Measurements from ENCODE around the gene TMC1.
"Not testable (repeated sequence)": the region's sequence is repeated elsewhere in the genome, so short reads cannot be mapped to it uniquely, and the experiment has no call there.

TMC1 gene

GRCh38 chr9:72521416-72521815 lies at the start of gene TMC1:
TSS of gene TMC1 (plus strand) at chr9:72521608. CDS start at chr9:72648649, 127,041 bp downstream.
- H3K27ac ChIP-seq (ENCODE audit: low read depth in 2 of 2, low read length in 2 of 2); H3K9ac ChIP-seq (ENCODE audit: low read depth in 1 of 2, low read length in 2 of 2); H3K4me1 ChIP-seq (ENCODE audit: control insufficient read depth in 2 of 2, insufficient read depth in 2 of 2, low read length in 2 of 2); H3K36me3 ChIP-seq (ENCODE audit: control insufficient read depth in 2 of 2, insufficient read depth in 2 of 2, low read length in 2 of 2); H3K9me3 ChIP-seq (ENCODE audit: control insufficient read depth in 2 of 2, low read length in 2 of 2); H3K4me3 ChIP-seq (ENCODE audit: low read length in 2 of 2); H3K27me3 ChIP-seq (ENCODE audit: control insufficient read depth in 2 of 2, insufficient read depth in 2 of 2, low read length in 2 of 2): not testable (repeated sequence)

GRCh38 chr9:72473474-72474261 lies 47.7 kb upstream of the TMC1 start:
- H3K9ac ChIP-seq (ENCODE audit: low read depth in 1 of 2, low read length in 2 of 2), result no peak overlapping the region
- peaks cover 8 to 32% of the 10 kb centered on the region in 2 donors for H3K4me1 ChIP-seq (ENCODE audit: control insufficient read depth in 2 of 2, insufficient read depth in 2 of 2, low read length in 2 of 2)
- no peak overlapping the region for H3K4me3 ChIP-seq (ENCODE audit: low read length in 2 of 2)
- no peaks in the 10 kb centered on the region for H3K9me3 ChIP-seq (ENCODE audit: control insufficient read depth in 2 of 2, low read length in 2 of 2)
- H3K36me3 ChIP-seq (ENCODE audit: control insufficient read depth in 2 of 2, insufficient read depth in 2 of 2, low read length in 2 of 2), result no peaks in the 10 kb centered on the region
- peak overlapping the region; percentile 17 to 44 for H3K27ac ChIP-seq (ENCODE audit: low read depth in 2 of 2, low read length in 2 of 2)
- no peaks in the 10 kb centered on the region for H3K27me3 ChIP-seq (ENCODE audit: control insufficient read depth in 2 of 2, insufficient read depth in 2 of 2, low read length in 2 of 2)

- Histone ChIP-seq H3K4me1 (ENCODE audit: control insufficient read depth in 2 of 2, insufficient read depth in 2 of 2, low read length in 2 of 2) (peaks cover 8 to 32% of the 10 kb centered on the region in 2 donors), H3K4me3 (ENCODE audit: low read length in 2 of 2) (no peak overlapping the region), H3K9ac (ENCODE audit: low read depth in 1 of 2, low read length in 2 of 2) (no peak overlapping the region), H3K27me3 (ENCODE audit: control insufficient read depth in 2 of 2, insufficient read depth in 2 of 2, low read length in 2 of 2) (no peaks in the 10 kb centered on the region), H3K36me3 (ENCODE audit: control insufficient read depth in 2 of 2, insufficient read depth in 2 of 2, low read length in 2 of 2) (no peaks in the 10 kb centered on the region), H3K9me3 (ENCODE audit: control insufficient read depth in 2 of 2, low read length in 2 of 2) (no peaks in the 10 kb centered on the region), H3K27ac (ENCODE audit: low read depth in 2 of 2, low read length in 2 of 2) (peak overlapping the region in 1 of 2 donors; percentile 9)
Observed at GRCh38 chr9:72474676-72475075, 46.7 kb upstream of the TMC1 start.

- no peaks in the 10 kb centered on the region for H3K9me3 ChIP-seq (ENCODE audit: control insufficient read depth in 2 of 2, low read length in 2 of 2)
- no peak overlapping the region for H3K4me3 ChIP-seq (ENCODE audit: low read length in 2 of 2)
- no peak overlapping the region for H3K9ac ChIP-seq (ENCODE audit: low read depth in 1 of 2, low read length in 2 of 2)
- H3K27me3 ChIP-seq (ENCODE audit: control insufficient read depth in 2 of 2, insufficient read depth in 2 of 2, low read length in 2 of 2), result no peaks in the 10 kb centered on the region
- H3K36me3 ChIP-seq (ENCODE audit: control insufficient read depth in 2 of 2, insufficient read depth in 2 of 2, low read length in 2 of 2), result no peaks in the 10 kb centered on the region
- H3K27ac ChIP-seq (ENCODE audit: low read depth in 2 of 2, low read length in 2 of 2), result peak overlapping the region in 1 of 2 donors; percentile 38
- peaks cover 8 to 32% of the 10 kb centered on the region in 2 donors for H3K4me1 ChIP-seq (ENCODE audit: control insufficient read depth in 2 of 2, insufficient read depth in 2 of 2, low read length in 2 of 2)
Observed at GRCh38 chr9:72476100-72476499, 45.3 kb upstream of the TMC1 start.

- Histone ChIP-seq H3K9me3 (ENCODE audit: control insufficient read depth in 2 of 2, low read length in 2 of 2) (no peaks in the 10 kb centered on the region), H3K36me3 (ENCODE audit: control insufficient read depth in 2 of 2, insufficient read depth in 2 of 2, low read length in 2 of 2) (no peaks in the 10 kb centered on the region), H3K27ac (ENCODE audit: low read depth in 2 of 2, low read length in 2 of 2) (peak overlapping the region; percentile 61 to 64), H3K4me3 (ENCODE audit: low read length in 2 of 2) (no peak overlapping the region), H3K27me3 (ENCODE audit: control insufficient read depth in 2 of 2, insufficient read depth in 2 of 2, low read length in 2 of 2) (no peaks in the 10 kb centered on the region), H3K4me1 (ENCODE audit: control insufficient read depth in 2 of 2, insufficient read depth in 2 of 2, low read length in 2 of 2) (peaks cover 8 to 32% of the 10 kb centered on the region in 2 donors), H3K9ac (ENCODE audit: low read depth in 1 of 2, low read length in 2 of 2) (no peak overlapping the region)
Observed at GRCh38 chr9:72476617-72477437, 44.6 kb upstream of the TMC1 start.

GRCh38 chr9:72477930-72478518 lies 43.4 kb upstream of the TMC1 start:
- peaks cover 8 to 30% of the 10 kb centered on the region in 2 donors for H3K4me1 ChIP-seq (ENCODE audit: control insufficient read depth in 2 of 2, insufficient read depth in 2 of 2, low read length in 2 of 2)
- peak overlapping the region in 1 of 2 donors; percentile 3 for H3K9ac ChIP-seq (ENCODE audit: low read depth in 1 of 2, low read length in 2 of 2)
- no peaks in the 10 kb centered on the region for H3K9me3 ChIP-seq (ENCODE audit: control insufficient read depth in 2 of 2, low read length in 2 of 2)
- no peaks in the 10 kb centered on the region for H3K27me3 ChIP-seq (ENCODE audit: control insufficient read depth in 2 of 2, insufficient read depth in 2 of 2, low read length in 2 of 2)
- peak overlapping the region in 1 of 2 donors; percentile 22 for H3K4me3 ChIP-seq (ENCODE audit: low read length in 2 of 2)
- no peaks in the 10 kb centered on the region for H3K36me3 ChIP-seq (ENCODE audit: control insufficient read depth in 2 of 2, insufficient read depth in 2 of 2, low read length in 2 of 2)
- H3K27ac ChIP-seq (ENCODE audit: low read depth in 2 of 2, low read length in 2 of 2), result peak overlapping the region; percentile 61 to 64

GRCh38 chr9:72478966-72479365 lies 42.4 kb upstream of the TMC1 start:
- peaks cover 8 to 25% of the 10 kb centered on the region in 2 donors for H3K4me1 ChIP-seq (ENCODE audit: control insufficient read depth in 2 of 2, insufficient read depth in 2 of 2, low read length in 2 of 2)
- H3K27ac ChIP-seq (ENCODE audit: low read depth in 2 of 2, low read length in 2 of 2), result no peak overlapping the region
- no peaks in the 10 kb centered on the region for H3K36me3 ChIP-seq (ENCODE audit: control insufficient read depth in 2 of 2, insufficient read depth in 2 of 2, low read length in 2 of 2)
- H3K4me3 ChIP-seq (ENCODE audit: low read length in 2 of 2), result no peak overlapping the region
- H3K9me3 ChIP-seq (ENCODE audit: control insufficient read depth in 2 of 2, low read length in 2 of 2), result no peaks in the 10 kb centered on the region
- no peaks in the 10 kb centered on the region for H3K27me3 ChIP-seq (ENCODE audit: control insufficient read depth in 2 of 2, insufficient read depth in 2 of 2, low read length in 2 of 2)
- no peak overlapping the region for H3K9ac ChIP-seq (ENCODE audit: low read depth in 1 of 2, low read length in 2 of 2)

- H3K9me3 ChIP-seq (ENCODE audit: control insufficient read depth in 2 of 2, low read length in 2 of 2); H3K27ac ChIP-seq (ENCODE audit: low read depth in 2 of 2, low read length in 2 of 2); H3K27me3 ChIP-seq (ENCODE audit: control insufficient read depth in 2 of 2, insufficient read depth in 2 of 2, low read length in 2 of 2); H3K36me3 ChIP-seq (ENCODE audit: control insufficient read depth in 2 of 2, insufficient read depth in 2 of 2, low read length in 2 of 2); H3K9ac ChIP-seq (ENCODE audit: low read depth in 1 of 2, low read length in 2 of 2); H3K4me3 ChIP-seq (ENCODE audit: low read length in 2 of 2): not testable (repeated sequence)
- peaks cover 8 to 20% of the 10 kb centered on the region in 2 donors for H3K4me1 ChIP-seq (ENCODE audit: control insufficient read depth in 2 of 2, insufficient read depth in 2 of 2, low read length in 2 of 2)
Observed at GRCh38 chr9:72480261-72480660, 41.1 kb upstream of the TMC1 start.

- H3K27me3 ChIP-seq (ENCODE audit: control insufficient read depth in 2 of 2, insufficient read depth in 2 of 2, low read length in 2 of 2), result no peaks in the 10 kb centered on the region
- H3K4me3 ChIP-seq (ENCODE audit: low read length in 2 of 2), result no peak overlapping the region
- H3K4me1 ChIP-seq (ENCODE audit: control insufficient read depth in 2 of 2, insufficient read depth in 2 of 2, low read length in 2 of 2), result peaks cover 8 to 20% of the 10 kb centered on the region in 2 donors
- no peaks in the 10 kb centered on the region for H3K9me3 ChIP-seq (ENCODE audit: control insufficient read depth in 2 of 2, low read length in 2 of 2)
- H3K9ac ChIP-seq (ENCODE audit: low read depth in 1 of 2, low read length in 2 of 2), result no peak overlapping the region
- H3K27ac ChIP-seq (ENCODE audit: low read depth in 2 of 2, low read length in 2 of 2), result no peak overlapping the region
- no peaks in the 10 kb centered on the region for H3K36me3 ChIP-seq (ENCODE audit: control insufficient read depth in 2 of 2, insufficient read depth in 2 of 2, low read length in 2 of 2)
Observed at GRCh38 chr9:72480921-72481320, 40.5 kb upstream of the TMC1 start.

Measured in mucosa of rectum (tissue), 2 donors.